Esophagus muscularis mucosa (tissue), 4 donors: ENCODE data around the gene GATAD2B. TPM values are rescaled to one million over a fixed set of nuclear protein-coding genes. Genes with fewer than 3 reads are reported as not detected.

ENCODE experiments used
- DNase-seq: peaks from one replicate; pipeline ENCODE4 v3.0.0-alpha.2; 2017; ENCODE audit errors: extremely low spot score
- H3K27ac ChIP-seq, 4 donors: fragments of 200-600 bp; sonication (generic); replicated peaks in 1 of 4; 1 replicate in 3 of 4; 2 replicates in 1 of 4; pipeline ENCODE4 v1.5.1; 2016 to 2019; ENCODE audit warnings: mild to moderate bottlenecking in 1 of 4
- H3K27me3 ChIP-seq, 4 donors: fragments of 200-600 bp; sonication (generic); one replicate each; pipeline versions ENCODE4 v1.5.1 to v1.6.0; 2016 to 2019
- H3K36me3 ChIP-seq, 4 donors: fragments of 200-600 bp; sonication (generic); one replicate each; pipeline ENCODE4 v1.5.1; 2016 to 2019
- H3K4me1 ChIP-seq, 4 donors: fragments of 200-600 bp; sonication (generic); one replicate each; pipeline ENCODE4 v1.5.1; 2016 to 2019
- H3K4me3 ChIP-seq, 4 donors: fragments of 200-600 bp; sonication (generic); 1 replicate in 2 of 4; 2 replicates in 2 of 4; pipeline ENCODE4 v1.5.1; 2016 to 2019; ENCODE audit warnings: mild to moderate bottlenecking in 4 of 4, moderate library complexity in 1 of 4
- H3K9me3 ChIP-seq, 4 donors: fragments of 200-600 bp; sonication (generic); 1 replicate in 3 of 4; 2 replicates in 1 of 4; pipeline ENCODE4 v1.5.1; 2016 to 2019
- EP300 ChIP-seq: sonication (generic); formaldehyde crosslinking; IDR thresholded peaks from one replicate; pipeline ENCODE4 v1.6.1; 2017; ENCODE audit warnings: antibody characterized with exemption
- POLR2A ChIP-seq: fragments of 450-650 bp; IDR thresholded peaks from one replicate; pipeline ENCODE4 v1.6.1; 2017; ENCODE audit warnings: antibody characterized with exemption, moderate library complexity, mild to moderate bottlenecking, low read depth
- POLR2AphosphoS5 ChIP-seq, 2 donors: sonication (generic); formaldehyde crosslinking; IDR thresholded peaks; one replicate each; pipeline ENCODE4 v1.6.1; 2017; ENCODE audit warnings: antibody characterized with exemption in 2 of 2
- WGBS: methylation state at CpG from one replicate; pipeline ENCODE4 v1.1.5; 2018; 5-methylcytosine and 5-hydroxymethylcytosine counted together
- intact Hi-C: fragments of 100-400 bp; cut with DNase I; formaldehyde crosslinking; loops from one replicate; pipeline ENCODE4 v1.15.1; 2023
- total RNA-seq, 4 donors: library from RNA; depleted of rRNA; stranded (reverse); fragments of >200 nt; gene quantifications; one replicate each; pipeline versions ENCODE4 v1.1.0 to v1.2.1, GENCODE V29; 2016
- TF ChIP-seq, protein P1 (sequence below), 3 experiments: fragments of 200-600 bp in 2 of 3; fragments of 450-650 bp in 1 of 3; sonication (generic) in 2 of 3; IDR thresholded peaks; one replicate each; pipeline ENCODE4 v1.5.1; 2017 to 2019; ENCODE audit warnings: antibody characterized with exemption in 3 of 3, mild to moderate bottlenecking in 2 of 3, moderate library complexity in 1 of 3

The GATAD2B gene
- total RNA-seq, 4 donors from 2014 or later: 21.9 to 30.5 (median 26.4) TPM

DNA sequence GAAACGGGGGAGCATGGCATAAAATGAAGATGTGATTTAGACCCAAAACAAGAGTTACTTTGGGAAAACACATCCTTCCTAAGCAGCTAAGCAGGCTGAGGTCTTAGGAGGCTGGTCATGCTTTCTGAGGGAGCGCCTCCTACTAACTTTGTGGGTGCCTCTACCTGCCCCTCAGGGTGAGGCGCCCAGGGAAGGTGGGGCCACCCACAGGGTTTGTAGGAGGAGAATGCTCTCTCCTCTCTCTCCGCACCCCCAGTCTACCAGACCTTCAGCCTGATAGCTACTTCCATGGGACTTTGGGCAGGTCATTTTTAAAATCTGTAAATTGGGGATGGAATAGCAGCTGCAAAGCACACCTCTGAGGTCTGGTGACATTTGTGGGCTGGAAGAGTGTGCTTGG, 123.8 kb downstream of the GATAD2B start:
- no peak for DNase-seq
- Histone ChIP-seq H3K36me3 (peaks cover 0 to 12% (median 5%) of the 10 kb centered on the region in 4 donors), H3K4me1 (peaks cover 0 to 12% (median 6%) of the 10 kb centered on the region in 4 donors), H3K4me3 (no peak overlapping the region), H3K9me3 (no peaks in the 10 kb centered on the region), H3K27me3 (no peaks in the 10 kb centered on the region), H3K27ac (no peak overlapping the region)
- intact Hi-C loops: loop anchor here (5.0 kb wide), 1 partner anchor 123 kb away; the partner anchor contains the start of gene GATAD2B
- 80% methylated on average over 3 of the region's 4 CpGs for WGBS
- no peak for TF ChIP-seq POLR2AphosphoS5 (IDR thresholded peaks at IDR 0.05)
- TF ChIP-seq, protein P1, sequence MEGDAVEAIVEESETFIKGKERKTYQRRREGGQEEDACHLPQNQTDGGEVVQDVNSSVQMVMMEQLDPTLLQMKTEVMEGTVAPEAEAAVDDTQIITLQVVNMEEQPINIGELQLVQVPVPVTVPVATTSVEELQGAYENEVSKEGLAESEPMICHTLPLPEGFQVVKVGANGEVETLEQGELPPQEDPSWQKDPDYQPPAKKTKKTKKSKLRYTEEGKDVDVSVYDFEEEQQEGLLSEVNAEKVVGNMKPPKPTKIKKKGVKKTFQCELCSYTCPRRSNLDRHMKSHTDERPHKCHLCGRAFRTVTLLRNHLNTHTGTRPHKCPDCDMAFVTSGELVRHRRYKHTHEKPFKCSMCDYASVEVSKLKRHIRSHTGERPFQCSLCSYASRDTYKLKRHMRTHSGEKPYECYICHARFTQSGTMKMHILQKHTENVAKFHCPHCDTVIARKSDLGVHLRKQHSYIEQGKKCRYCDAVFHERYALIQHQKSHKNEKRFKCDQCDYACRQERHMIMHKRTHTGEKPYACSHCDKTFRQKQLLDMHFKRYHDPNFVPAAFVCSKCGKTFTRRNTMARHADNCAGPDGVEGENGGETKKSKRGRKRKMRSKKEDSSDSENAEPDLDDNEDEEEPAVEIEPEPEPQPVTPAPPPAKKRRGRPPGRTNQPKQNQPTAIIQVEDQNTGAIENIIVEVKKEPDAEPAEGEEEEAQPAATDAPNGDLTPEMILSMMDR (IDR thresholded peaks at IDR 0.05): no peak
- TF ChIP-seq EP300: no peak

DNA sequence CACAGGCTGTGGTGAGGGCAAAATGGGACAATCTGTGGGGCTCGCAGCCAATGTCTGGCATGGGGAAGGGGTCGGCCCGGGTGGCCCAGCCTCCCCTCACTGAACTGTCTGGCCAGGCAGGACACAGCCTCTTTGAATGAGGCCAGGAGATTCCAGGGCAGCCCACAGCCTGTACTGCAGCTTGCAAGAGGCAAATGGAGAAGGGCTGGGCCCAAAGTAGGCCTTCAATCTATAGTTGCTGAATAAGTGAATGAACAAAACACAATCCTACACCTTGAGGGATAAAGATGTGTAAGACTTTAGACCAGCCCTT, 124.3 kb downstream of the GATAD2B start:
- no peak overlapping the region for H3K27ac ChIP-seq
- H3K9me3 ChIP-seq: no peaks in the 10 kb centered on the region
- no peak for DNase-seq
- H3K36me3 ChIP-seq: peaks cover 0 to 12% (median 5%) of the 10 kb centered on the region in 4 donors
- no peaks in the 10 kb centered on the region for H3K27me3 ChIP-seq
- no peak for TF ChIP-seq EP300
- no peak for TF ChIP-seq POLR2AphosphoS5 (IDR thresholded peaks at IDR 0.05)
- TF ChIP-seq, protein P1 (IDR thresholded peaks at IDR 0.05): no peak
- TF ChIP-seq POLR2A: no peak
- intact Hi-C loops: loop anchor here (5.0 kb wide), 1 partner anchor 124 kb away; the partner anchor contains the start of gene GATAD2B
- 70% methylated on average over 2 of the region's 3 CpGs for WGBS
- H3K4me3 ChIP-seq: no peak overlapping the region
- peaks cover 0 to 8% (median 4%) of the 10 kb centered on the region in 4 donors for H3K4me1 ChIP-seq

DNA sequence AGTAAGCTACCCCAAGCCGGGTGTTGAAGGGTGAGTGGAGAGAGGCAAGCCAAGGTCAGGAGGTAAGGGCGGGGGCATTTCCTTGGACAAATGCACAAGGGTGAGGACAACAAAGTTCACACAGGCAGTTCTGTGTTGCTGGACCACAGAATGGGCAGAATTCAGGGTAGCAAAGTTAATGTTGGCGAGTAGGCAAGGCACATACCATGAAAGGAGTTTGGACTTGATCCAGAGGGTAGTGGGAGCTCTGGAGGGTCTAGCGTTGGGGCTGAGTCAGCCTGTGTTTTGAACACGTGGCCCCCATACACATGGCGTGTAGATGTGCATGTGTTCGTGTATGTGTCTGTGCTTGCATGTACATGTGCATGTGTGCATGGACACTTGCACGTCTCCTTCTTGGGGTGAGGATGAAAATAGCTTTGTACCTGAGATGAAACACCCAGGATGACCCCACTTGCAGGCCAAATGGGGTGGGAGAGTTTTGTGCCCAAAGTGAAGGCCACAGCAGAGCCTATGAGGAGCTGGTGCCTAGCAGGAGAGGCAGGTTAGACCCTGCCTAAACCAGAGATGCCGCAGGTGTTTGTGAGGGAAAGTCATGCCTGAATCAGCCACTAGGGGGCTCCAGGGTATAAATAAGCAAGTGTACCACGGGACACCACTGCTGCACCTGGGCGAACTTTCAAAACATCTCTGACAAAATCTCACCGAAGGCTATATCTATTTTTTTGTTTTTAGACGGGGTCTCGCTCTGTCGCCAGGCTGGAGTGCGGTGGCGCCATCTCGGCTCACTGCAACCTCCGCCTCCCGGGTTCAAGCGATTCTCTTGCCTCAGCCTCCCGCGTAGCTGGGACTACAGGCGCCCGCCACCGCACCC, 125.7 kb downstream of the GATAD2B start:
- no peak overlapping the region for H3K4me3 ChIP-seq
- WGBS: 58% methylated on average over 26 of the region's 26 CpGs
- H3K9me3 ChIP-seq: no peaks in the 10 kb centered on the region
- intact Hi-C loops: loop anchor here (2.0 to 5.0 kb wide), 3 partner anchors 125 to 190 kb away; partner anchors contain the start of genes DENND4B, GATAD2B and RAB13
- TF ChIP-seq POLR2A (no peak), POLR2AphosphoS5 (IDR thresholded peaks at IDR 0.05) (peak in 1 of 2 donors; percentile 53), EP300 (no peak)
- TF ChIP-seq, protein P1 (IDR thresholded peaks at IDR 0.05): peak; percentile 89 to 93 (median 91)
- H3K27me3 ChIP-seq: no peaks in the 10 kb centered on the region
- H3K36me3 ChIP-seq: peaks cover 0 to 12% (median 4%) of the 10 kb centered on the region in 4 donors
- DNase-seq: no peak
- H3K27ac ChIP-seq: no peak overlapping the region
- peaks cover 0 to 8% (median 1%) of the 10 kb centered on the region in 4 donors for H3K4me1 ChIP-seq

DNA sequence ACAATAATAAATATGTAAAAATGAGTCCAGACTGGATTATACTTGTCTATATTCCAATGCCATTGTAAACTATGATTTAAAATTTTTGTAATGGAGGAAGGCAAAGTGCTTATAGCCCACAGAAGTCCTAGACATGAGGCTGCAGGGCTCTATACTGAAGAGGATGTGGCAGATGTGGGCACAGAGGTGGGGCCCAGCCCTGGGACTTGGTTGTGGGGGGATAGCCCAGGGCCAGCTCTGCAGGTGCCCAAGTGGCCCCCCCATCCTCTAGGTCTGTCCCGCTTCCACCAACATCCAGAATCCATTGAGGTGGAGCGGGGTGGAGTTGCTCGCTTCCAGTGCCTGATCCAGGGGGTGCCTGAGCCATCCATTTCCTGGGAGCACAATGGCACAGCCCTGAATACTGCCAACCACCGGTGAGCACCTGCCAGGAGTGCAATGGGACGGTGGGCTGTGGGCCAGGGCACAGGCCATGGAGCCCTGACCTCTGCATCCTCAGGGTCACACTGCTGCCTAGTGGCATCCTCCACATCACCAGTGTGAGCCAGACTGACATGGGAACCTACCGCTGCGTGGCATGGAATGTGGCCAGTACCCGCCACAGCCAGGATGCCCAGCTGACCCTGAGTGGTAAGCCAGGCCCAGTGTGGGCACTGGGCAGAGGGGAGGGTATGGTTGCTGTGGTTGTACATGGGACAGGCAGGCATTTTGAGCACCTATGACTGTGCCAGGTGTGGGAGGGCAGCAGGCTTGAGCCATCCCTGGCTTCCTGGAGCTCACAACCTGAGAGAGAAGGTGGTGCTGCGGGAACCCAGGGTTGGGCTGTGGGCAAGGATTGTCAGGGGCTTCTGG, 126.6 kb downstream of the GATAD2B start:
- H3K27ac ChIP-seq: no peak overlapping the region
- H3K4me1 ChIP-seq: peaks cover 0 to 16% (median 6%) of the 10 kb centered on the region in 4 donors
- peaks cover 0 to 12% (median 0%) of the 10 kb centered on the region in 4 donors for H3K36me3 ChIP-seq
- 97% methylated on average over 5 of the region's 9 CpGs for WGBS
- H3K4me3 ChIP-seq: no peak overlapping the region
- DNase-seq: no peak
- H3K27me3 ChIP-seq: no peaks in the 10 kb centered on the region
- H3K9me3 ChIP-seq: no peaks in the 10 kb centered on the region
- intact Hi-C loops: loop anchor here (2.0 to 5.0 kb wide), 3 partner anchors 126 to 191 kb away; partner anchors contain the start of genes DENND4B, GATAD2B and RAB13
- no peak for TF ChIP-seq POLR2AphosphoS5 (IDR thresholded peaks at IDR 0.05)
- TF ChIP-seq POLR2A: no peak
- TF ChIP-seq, protein P1 (IDR thresholded peaks at IDR 0.05): no peak
- no peak for TF ChIP-seq EP300
